T1000 (cell line): Measurements from ENCODE around the gene PACC1.

Experiments used
- DNase-seq: peaks from one replicate; lab custom pipeline; 2025; ENCODE audit warnings: mixed read lengths; lab: John Stamatoyannopoulos, UW

Gene PACC1

GRCh38 chr1:212414328-212415106 is at the start of gene PACC1:
PACC1 (minus strand) TSS chr1:212414886; CDS start chr1:212414757, 129 bp downstream.
- peak; percentile 79 for DNase-seq

DNA sequence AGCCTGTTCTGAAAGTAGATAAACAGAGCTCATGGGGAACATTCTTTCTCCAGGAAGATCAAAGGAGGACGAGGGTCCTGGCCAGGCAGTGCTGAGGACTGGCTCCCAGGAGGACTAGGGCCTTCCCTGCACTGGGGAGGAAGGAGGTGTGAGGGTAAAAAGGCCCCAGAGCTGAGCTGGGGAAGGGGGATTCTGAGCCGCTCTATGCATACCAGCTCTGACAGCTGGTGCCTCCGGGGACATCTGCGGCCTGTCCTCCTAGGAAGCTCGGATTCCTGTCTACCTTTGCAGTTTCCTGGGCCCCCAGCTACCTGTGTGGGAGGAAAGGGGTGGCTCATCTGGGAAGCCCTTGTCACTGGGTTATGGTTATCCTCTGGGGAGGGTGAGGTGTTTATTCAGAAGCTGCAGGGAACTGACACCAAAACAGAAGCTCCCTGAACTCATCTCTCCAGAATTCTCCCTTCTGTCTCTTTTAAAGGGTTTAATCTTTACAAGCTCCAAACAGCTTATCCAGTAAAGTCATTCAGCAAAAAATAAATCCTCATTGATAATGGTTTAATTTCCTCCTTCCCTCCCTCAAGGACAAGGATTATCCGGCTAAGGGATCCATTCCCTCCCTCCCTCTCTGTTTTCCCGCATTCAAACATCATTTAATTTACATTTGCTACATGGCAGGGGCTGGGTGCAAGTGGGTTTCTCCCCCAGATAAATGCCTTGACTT is 49.0 kb upstream of the PACC1 start:
- no peak for DNase-seq

GRCh38 chr1:212461916-212462660 is 47.4 kb upstream of the PACC1 start:
- no peak for DNase-seq

DNA sequence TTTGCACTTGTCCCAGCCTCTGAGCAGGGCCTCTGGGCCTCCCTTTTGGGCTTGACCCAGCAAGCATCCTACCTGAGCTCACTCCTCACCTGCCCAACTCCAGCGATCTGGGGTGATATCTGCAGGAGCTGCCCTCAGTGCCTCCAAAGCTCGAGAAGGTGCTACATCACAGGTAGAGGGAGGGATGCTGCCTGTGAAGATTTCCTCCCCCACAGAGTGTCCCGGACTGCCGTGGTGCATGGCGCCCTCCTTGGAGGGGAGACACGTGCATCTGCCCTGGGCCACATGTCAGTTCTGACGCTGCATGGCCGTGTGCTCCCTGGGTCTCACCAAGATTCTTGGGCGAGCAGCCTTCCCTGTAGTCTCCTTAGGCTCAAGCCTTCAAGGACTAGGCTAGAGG is 45.7 kb upstream of the PACC1 start:
- no peak for DNase-seq

DNA sequence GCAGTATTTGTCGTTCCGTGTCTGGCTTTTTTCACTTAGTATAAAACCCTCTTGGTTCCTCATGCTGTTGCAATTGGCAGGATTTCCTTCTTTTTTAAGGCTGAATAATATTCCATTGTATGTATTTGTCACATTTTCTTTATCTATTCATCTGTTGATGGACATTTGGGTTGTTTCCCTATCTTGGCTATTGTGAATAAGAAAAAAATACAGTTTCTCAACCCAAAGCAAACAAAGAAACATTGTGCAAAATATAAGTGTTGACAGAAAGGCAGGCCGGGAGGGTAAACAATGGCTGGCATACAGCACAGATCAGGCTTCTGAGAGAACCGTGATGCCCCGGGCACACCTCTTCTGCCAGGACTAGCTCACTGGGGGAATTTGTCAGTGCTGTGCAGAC is 45.0 kb upstream of the PACC1 start:
- DNase-seq, result no peak

- no peak for DNase-seq
Measured at GRCh38 chr1:212458817-212459216, 44.1 kb upstream of the PACC1 start.

- peak; percentile 59 for DNase-seq
Measured at GRCh38 chr1:212457740-212458338, 43.2 kb upstream of the PACC1 start.

GRCh38 chr1:212455803-212456528 is 41.3 kb upstream of the PACC1 start:
- peak; percentile 79 for DNase-seq

GRCh38 chr1:212455401-212455800 is 40.7 kb upstream of the PACC1 start:
- no peak for DNase-seq

- DNase-seq, result no peak
Measured at GRCh38 chr1:212454741-212455140, 40.1 kb upstream of the PACC1 start.

DNA sequence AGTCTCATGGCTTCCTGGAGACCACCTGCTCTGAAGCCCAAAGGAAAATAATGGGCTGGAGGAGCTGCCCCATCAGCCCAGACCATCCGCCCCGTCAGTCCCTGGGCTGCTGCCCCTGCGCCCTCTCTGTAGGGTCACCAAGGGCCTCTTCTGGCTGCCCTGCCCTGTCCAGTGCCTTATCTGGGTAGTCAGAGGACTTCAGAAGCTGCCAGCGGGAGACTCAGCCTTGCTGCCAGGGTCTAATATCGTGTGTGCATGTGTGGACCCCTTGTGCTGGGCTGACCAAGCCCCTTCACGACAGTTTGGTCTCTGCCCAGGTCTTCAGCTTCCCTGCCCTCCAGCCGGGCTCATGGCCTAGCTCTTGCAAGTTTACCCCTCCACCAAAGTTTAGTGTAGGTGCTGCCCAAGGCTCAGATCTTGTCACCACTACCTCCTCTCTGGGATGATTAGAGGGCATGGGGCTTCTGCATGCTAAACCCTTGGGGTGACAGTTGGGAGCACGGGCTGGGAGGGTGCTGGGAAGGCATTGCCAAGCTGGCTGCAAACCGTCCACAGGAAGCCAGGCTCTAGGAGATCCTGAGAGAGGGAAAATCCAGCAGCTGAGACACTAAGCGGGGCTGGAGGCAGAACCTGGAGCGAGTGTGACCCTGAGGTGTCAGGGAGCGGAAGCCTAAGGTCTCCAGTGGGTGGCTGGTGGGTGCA is 38.6 kb upstream of the PACC1 start:
- no peak for DNase-seq

DNA sequence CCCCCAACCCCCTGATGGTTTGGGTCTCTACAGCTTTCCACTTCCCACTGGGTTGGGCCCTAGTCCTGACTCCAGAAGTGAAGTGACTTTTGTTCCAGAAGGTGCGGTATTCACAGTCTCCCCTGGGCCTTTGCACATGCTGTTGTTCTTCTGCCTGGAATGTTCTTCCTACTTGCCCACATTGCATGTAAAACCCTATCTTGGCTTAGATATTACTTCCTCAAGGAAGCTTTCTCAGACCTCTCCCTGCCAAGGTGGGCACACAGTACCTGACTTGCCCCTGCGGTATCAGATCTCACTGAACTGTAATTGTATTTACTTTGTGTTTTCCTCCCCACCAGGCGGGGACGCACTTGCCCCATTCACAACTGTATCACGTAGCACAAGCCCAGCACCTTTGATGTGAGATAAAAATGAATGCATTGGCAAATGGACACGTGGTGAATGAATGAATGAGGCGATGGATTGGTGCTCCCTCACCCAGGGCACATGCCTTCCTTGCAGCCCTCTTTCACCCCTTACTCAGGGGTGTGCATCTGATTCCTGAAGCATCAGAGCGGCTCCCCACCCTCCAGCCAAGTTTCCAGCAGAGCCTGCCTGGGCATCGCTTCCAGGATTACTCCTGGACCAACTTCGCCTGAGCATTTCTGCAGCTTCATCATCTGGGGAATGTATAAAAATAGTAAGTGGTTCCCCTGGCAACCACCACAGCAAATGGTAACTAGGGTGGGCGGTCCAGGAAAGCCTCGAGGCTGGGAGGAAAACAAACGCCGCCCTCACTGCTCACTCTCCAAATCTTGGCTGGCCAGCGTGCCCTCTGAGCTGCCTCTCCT is 37.9 kb upstream of the PACC1 start:
- DNase-seq, result no peak

GRCh38 chr1:212451416-212452322 is 37.0 kb upstream of the PACC1 start:
- no peak for DNase-seq

DNA sequence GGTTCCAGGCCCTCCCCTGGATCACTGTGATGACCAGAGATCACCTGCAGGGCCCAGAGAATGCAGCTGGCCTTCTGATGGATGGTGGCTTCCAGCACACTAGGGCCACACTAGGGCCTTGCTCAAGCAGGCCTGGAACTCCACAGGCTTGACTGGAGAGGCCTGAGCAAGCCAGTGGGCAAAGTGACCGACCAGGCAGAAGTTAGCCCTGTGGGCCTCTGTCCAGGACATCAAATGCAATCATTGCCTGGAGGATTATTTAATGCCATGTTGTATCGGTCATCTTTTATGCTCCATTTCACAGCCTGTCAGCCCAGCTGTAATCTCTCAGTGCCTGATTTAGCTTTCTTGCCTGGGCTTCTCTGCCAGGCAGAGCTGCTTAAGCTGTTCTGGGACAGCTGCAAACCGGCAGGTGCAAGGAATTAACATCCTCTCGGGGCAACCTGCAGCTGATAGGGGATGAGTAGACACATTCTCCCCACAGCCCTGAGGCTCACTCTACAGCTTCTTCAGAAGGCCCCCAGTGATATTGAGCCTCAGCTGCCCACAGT is 35.7 kb upstream of the PACC1 start:
- DNase-seq, result no peak

DNA sequence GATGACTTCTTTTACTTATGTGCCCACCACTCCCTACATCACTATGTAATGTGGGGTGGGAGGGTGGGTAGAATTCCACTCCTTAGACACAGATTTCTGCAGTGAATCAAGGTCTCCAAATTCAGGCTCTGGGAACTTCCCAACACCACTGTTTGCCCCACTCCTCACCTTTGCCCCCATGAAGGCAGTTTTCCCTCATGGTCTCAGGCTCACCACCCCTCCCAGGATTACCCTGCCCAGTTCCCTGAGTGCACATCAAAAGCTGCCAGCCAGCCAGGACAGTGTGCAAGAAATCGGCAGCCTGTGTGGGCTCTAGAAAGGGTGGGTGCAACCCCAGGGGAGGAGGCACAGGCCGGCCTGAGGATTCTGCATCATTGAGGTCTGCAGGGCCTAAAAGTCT is 32.8 kb upstream of the PACC1 start:
- no peak for DNase-seq

- no peak for DNase-seq
Measured at GRCh38 chr1:212446333-212446732, 31.6 kb upstream of the PACC1 start.

GRCh38 chr1:212442408-212442807 is 27.7 kb upstream of the PACC1 start:
- no peak for DNase-seq

- no peak for DNase-seq
Measured at GRCh38 chr1:212440419-212440818, 25.7 kb upstream of the PACC1 start.

DNA sequence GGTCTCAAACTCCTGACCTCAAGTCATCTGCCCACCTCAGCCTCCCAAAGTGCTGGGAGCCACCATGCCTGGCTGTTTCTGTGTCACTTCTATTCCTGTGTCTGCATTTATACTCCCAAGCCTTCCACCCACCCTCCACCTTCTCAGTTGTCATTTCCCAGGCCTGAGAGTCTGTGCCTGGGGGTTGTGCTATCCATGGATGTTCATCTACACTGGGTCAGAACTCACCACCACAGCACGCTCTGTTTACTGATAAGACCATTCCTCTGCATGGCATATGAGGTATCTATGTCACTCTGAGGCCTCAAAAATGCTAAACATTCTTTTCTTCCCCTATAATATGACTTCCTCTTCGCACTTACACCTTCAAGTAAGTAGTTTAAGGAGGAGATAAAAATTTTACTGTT is 24.1 kb upstream of the PACC1 start:
- no peak for DNase-seq
